GM23338 (cell line): Measurements from ENCODE around the gene RAD50. TPM values are rescaled to one million over a fixed set of nuclear protein-coding genes. Genes with fewer than 3 reads are reported as not detected.
A peak's percentile ranks its signal among the peaks of the same experiment; 100 is the strongest.

Source experiments
- ATAC-seq: fragments of 200-7000 bp; cut with Tn5 transposase; 3 replicates; pipeline ENCODE4 v1.9.1; 2020
- DNase-seq: peaks from one replicate; pipeline ENCODE4 v3.0.0-alpha.2; 2015; ENCODE audit warnings: low spot score
- H2AFZ ChIP-seq: fragments of 200-600 bp; sonication (generic); 2 replicates; pipeline ENCODE4 v1.8.0; 2016; ENCODE audit warnings: antibody characterized with exemption, mild to moderate bottlenecking, moderate library complexity
- H3F3A ChIP-seq: fragments of 200-600 bp; sonication (generic); replicated peaks from 2 replicates; pipeline ENCODE4 v1.8.0; 2017; ENCODE audit warnings: antibody characterized with exemption, mixed run types, low read depth
- H3K27ac ChIP-seq: fragments of 200-600 bp; sonication (generic); 2 replicates; pipeline ENCODE4 v1.6.1; 2016; ENCODE audit warnings: low read depth
- H3K27me3 ChIP-seq: fragments of 200-600 bp; sonication (generic); 2 replicates; pipeline ENCODE4 v1.8.0; 2016; ENCODE audit warnings: mild to moderate bottlenecking, mixed run types, moderate library complexity; ENCODE audit not compliant: insufficient read depth
- H3K36me3 ChIP-seq: fragments of 200-600 bp; sonication (generic); 2 replicates; pipeline ENCODE4 v1.8.0; 2016; ENCODE audit warnings: mild to moderate bottlenecking; ENCODE audit not compliant: insufficient read depth
- H3K4me1 ChIP-seq: fragments of 200-600 bp; sonication (generic); 2 replicates; pipeline ENCODE4 v1.8.0; 2016; ENCODE audit warnings: mild to moderate bottlenecking, moderate library complexity; ENCODE audit not compliant: insufficient read depth
- H3K4me2 ChIP-seq: fragments of 200-600 bp; sonication (generic); 2 replicates; pipeline ENCODE4 v1.7.1; 2017; ENCODE audit warnings: mixed run types
- H3K4me3 ChIP-seq: fragments of 200-600 bp; sonication (generic); 2 replicates; pipeline ENCODE4 v1.6.1; 2016; ENCODE audit warnings: mixed run types
- H3K79me2 ChIP-seq: fragments of 200-600 bp; sonication (generic); replicated peaks from 2 replicates; pipeline ENCODE4 v1.8.0; 2017; ENCODE audit warnings: mild to moderate bottlenecking; ENCODE audit not compliant: insufficient read depth
- H3K9me2 ChIP-seq: fragments of 200-600 bp; sonication (generic); 2 replicates; pipeline ENCODE4 v1.8.0; 2017; ENCODE audit not compliant: insufficient read depth
- H4K20me1 ChIP-seq: fragments of 200-600 bp; sonication (generic); replicated peaks from 2 replicates; pipeline ENCODE4 v1.8.0; 2017; ENCODE audit warnings: mild to moderate bottlenecking; ENCODE audit not compliant: insufficient read depth
- H3K27ac Mint-ChIP-seq: 2 replicates; pipeline ENCODE4 v1.8.0; 2020; ENCODE audit warnings: inconsistent platforms, mild to moderate bottlenecking, moderate library complexity, mixed read lengths
- H3K27me3 Mint-ChIP-seq: 3 replicates; pipeline ENCODE4 v1.8.0; 2022; ENCODE audit warnings: low read depth, mild to moderate bottlenecking, moderate library complexity, mixed read lengths, inconsistent platforms; ENCODE audit not compliant: insufficient read depth, poor library complexity
- H3K36me3 Mint-ChIP-seq: 3 replicates; pipeline ENCODE4 v1.8.0; 2021; ENCODE audit warnings: low read depth, mild to moderate bottlenecking, inconsistent platforms, moderate library complexity, mixed read lengths
- H3K4me1 Mint-ChIP-seq: 3 replicates; pipeline ENCODE4 v1.8.0; 2020; ENCODE audit warnings: mild to moderate bottlenecking, inconsistent platforms, mixed read lengths
- H3K4me3 Mint-ChIP-seq: 3 replicates; pipeline ENCODE4 v1.8.0; 2021; ENCODE audit warnings: moderate library complexity, mild to moderate bottlenecking, inconsistent platforms, mixed read lengths
- H3K9me3 Mint-ChIP-seq: 3 replicates; pipeline ENCODE4 v1.8.0; 2020; ENCODE audit warnings: moderate library complexity, mild to moderate bottlenecking, inconsistent platforms, mixed read lengths
- CREB1 ChIP-seq: fragments of 250-450 bp; sonication (Bioruptor Pico); IDR thresholded peaks from 2 replicates; pipeline ENCODE4 v1.5.0; 2020; ENCODE audit warnings: low read depth, mild to moderate bottlenecking, moderate library complexity
- CTCF ChIP-seq, 2 experiments: fragments of 200-600 bp in 1 of 2; sonication (generic) in 1 of 2; conservative IDR thresholded peaks; 2 replicates each; pipeline versions ENCODE4 v1.5.1 to v1.6.1; 2016 to 2017; ENCODE audit warnings: antibody characterized with exemption in 2 of 2, low read depth in 2 of 2, mild to moderate bottlenecking in 2 of 2, moderate library complexity in 1 of 2
- ETS1 ChIP-seq: IDR thresholded peaks from 2 replicates; pipeline ENCODE4 v1.6.1; 2016; ENCODE audit warnings: antibody characterized with exemption
- EZH2 ChIP-seq: fragments of 200-600 bp; sonication (generic); IDR thresholded peaks from one replicate; pipeline ENCODE4 v1.8.0; 2017; ENCODE audit warnings: antibody characterized with exemption, mild to moderate bottlenecking, low read depth; ENCODE audit not compliant: unreplicated experiment
- EZH2phosphoT487 ChIP-seq: fragments of 200-600 bp; sonication (generic); IDR thresholded peaks from one replicate; pipeline ENCODE4 v1.8.1; 2018; ENCODE audit warnings: antibody characterized with exemption; ENCODE audit not compliant: unreplicated experiment
- JUNB ChIP-seq: IDR thresholded peaks from one replicate; pipeline ENCODE4 v1.6.1; 2016; ENCODE audit warnings: antibody characterized with exemption; ENCODE audit not compliant: unreplicated experiment
- NANOG ChIP-seq: IDR thresholded peaks from 2 replicates; pipeline ENCODE4 v1.6.1; 2016; ENCODE audit warnings: antibody characterized with exemption, borderline replicate concordance
- POLR2AphosphoS5 ChIP-seq: IDR thresholded peaks from 2 replicates; pipeline ENCODE4 v1.6.1; 2016; ENCODE audit warnings: antibody characterized with exemption, low read depth
- REST ChIP-seq: IDR thresholded peaks from one replicate; pipeline ENCODE4 v1.6.1; 2018; ENCODE audit warnings: antibody characterized with exemption; ENCODE audit not compliant: unreplicated experiment
- STAT1 ChIP-seq: IDR thresholded peaks from one replicate; pipeline ENCODE4 v1.6.1; 2016; ENCODE audit warnings: antibody characterized with exemption; ENCODE audit not compliant: unreplicated experiment
- ZNF114 ChIP-seq: fragments of 250-450 bp; sonication (Bioruptor Pico); IDR thresholded peaks from 2 replicates; pipeline ENCODE4 v1.5.0; 2020; ENCODE audit warnings: mild to moderate bottlenecking, moderate library complexity
- ZNF331 ChIP-seq: fragments of 250-450 bp; sonication (Bioruptor Pico); IDR thresholded peaks from 2 replicates; pipeline ENCODE4 v1.5.0; 2020; ENCODE audit warnings: low read depth, mild to moderate bottlenecking, moderate library complexity
- ZNF462 ChIP-seq: fragments of 250-450 bp; sonication (Bioruptor Pico); IDR thresholded peaks from 2 replicates; pipeline ENCODE4 v1.5.0; 2020; ENCODE audit warnings: mild to moderate bottlenecking, moderate library complexity
- polyA plus RNA-seq: library from polyadenylated mRNA; unstranded; fragments of >200 nt; fragmentation: Nextera tagmentation; extraction: Ambion mirVana; gene quantifications from 2 replicates; pipeline ENCODE4 v1.2.1, GENCODE V29; 2016
- total RNA-seq: library from RNA; depleted of rRNA; stranded (reverse); fragments of >200 nt; shearing (Covaris generic); gene quantifications from 2 replicates; pipeline ENCODE4 v1.2.3, GENCODE V29; 2014

RAD50 gene
- total and polyA plus RNA-seq, 2 experiments from 2014 or later: 27.0 to 52.2 TPM

GRCh38 chr5:132662925-132663770 is 106.4 kb downstream of the RAD50 start:
- Histone ChIP-seq H3K79me2 (no peaks in the 10 kb centered on the region), H3K4me2 (no peak overlapping the region), H3K9me2 (no peaks in the 10 kb centered on the region), H3K36me3 (no peaks in the 10 kb centered on the region), H3K27me3 (no peaks in the 10 kb centered on the region), H2AFZ (peak overlapping the region; percentile 38; the same call in 1 of the 2 replicates), H3K4me1 (no peaks in the 10 kb centered on the region), H4K20me1 (no peaks in the 10 kb centered on the region), H3F3A (no peaks in the 10 kb centered on the region), H3K4me3 (no peak overlapping the region), H3K27ac (no peak overlapping the region)
- DNase-seq: peak; percentile 17
- H3K27me3 Mint-ChIP-seq: peaks cover 26% of the 10 kb centered on the region
- no peaks in the 10 kb centered on the region; the same call in 2 of the 3 replicates for H3K9me3 Mint-ChIP-seq
- no peak overlapping the region for H3K4me3 Mint-ChIP-seq
- peaks cover 14% of the 10 kb centered on the region for H3K4me1 Mint-ChIP-seq
- no peaks in the 10 kb centered on the region for H3K36me3 Mint-ChIP-seq
- TF ChIP-seq EZH2phosphoT487 (no peak), POLR2AphosphoS5 (no peak), CREB1 (CRISPR knock-in tag) (no peak), ETS1 (no peak), ZNF462 (CRISPR knock-in tag) (no peak), REST (no peak), ZNF114 (CRISPR knock-in tag) (no peak), JUNB (no peak), NANOG (no peak), STAT1 (no peak), CTCF (conservative IDR thresholded peaks at IDR 0.05; ENCODE audit: low read depth in 2 of 2) (no peak), ZNF331 (CRISPR knock-in tag) (no peak), EZH2 (no peak)
- peak; percentile 32 for ATAC-seq
- H3K27ac Mint-ChIP-seq: no peak overlapping the region
